GM19239 (cell line): ENCODE results near the gene EVC2.

Source experiments
- DNase-seq: peaks from one replicate; pipeline ENCODE4 v3.0.0; 2011; ENCODE audit warnings: low spot score; ENCODE audit not compliant: insufficient read length
- FAIRE-seq: peaks from 2 replicates; lab custom pipeline; 2011; peaks lifted over from hg19 to GRCh38; lab: Jason Lieb, UNC

EVC2 gene

DNA sequence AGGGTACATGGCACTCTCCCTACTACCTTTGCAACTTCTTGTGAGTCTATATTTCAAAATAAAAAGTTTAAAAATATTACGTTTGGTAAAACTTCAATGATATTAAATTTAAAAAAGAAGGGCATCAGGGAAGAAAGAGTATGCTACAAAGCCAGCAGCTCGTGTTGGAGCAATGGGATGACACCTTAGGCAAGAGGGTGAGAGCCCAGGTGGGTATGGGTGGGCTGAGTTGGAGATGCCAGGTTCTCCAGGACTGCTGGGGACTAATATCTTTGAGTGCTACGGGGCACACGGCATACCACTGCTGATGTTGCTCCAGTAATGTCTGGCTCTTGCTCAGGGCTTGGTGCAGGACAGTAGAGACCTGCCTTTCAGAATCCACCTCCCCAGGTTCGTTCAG is 132.4 kb downstream of the EVC2 start:
- FAIRE-seq: no peak
- DNase-seq: no peak

DNA sequence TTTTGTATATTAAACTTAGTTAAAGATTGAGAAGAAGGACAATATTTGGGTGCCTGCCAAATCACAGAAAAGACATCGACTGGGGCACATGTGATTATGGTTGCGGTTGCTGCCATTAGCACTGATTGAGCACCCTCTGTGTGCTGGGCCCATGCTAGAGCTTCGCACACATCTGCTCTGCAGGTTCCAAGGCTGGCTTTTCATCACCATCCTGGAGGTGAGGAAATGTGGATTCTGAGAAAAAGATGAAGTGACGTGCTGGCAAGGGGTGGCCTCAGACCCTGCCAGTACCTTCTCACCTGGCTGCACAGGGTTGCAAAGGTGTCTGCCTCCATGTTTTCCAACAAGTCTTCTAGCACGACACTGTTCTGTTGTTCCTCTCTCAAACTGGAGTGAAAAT is 134.0 kb downstream of the EVC2 start:
- DNase-seq: no peak
- FAIRE-seq: no peak

DNA sequence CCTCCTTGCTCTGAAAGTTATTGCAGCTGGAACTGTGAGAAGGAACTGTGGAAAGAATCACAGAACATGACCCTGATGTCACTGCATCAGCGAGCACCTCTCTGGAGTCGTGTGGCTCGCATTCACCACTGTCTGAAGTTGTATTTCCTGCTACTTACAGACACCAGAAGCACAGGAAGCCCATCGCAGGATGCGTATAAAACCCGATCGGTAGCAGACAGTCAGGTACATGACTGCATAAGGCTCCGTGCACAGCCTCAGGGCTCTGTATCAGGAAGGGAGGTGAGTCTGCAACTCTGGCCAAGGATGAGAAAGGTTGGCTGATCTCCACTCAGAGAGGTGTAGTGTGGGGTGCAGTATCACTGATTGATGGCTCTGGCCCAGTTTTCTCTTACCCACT is 134.4 kb downstream of the EVC2 start:
- DNase-seq: no peak
- FAIRE-seq: no peak

DNA sequence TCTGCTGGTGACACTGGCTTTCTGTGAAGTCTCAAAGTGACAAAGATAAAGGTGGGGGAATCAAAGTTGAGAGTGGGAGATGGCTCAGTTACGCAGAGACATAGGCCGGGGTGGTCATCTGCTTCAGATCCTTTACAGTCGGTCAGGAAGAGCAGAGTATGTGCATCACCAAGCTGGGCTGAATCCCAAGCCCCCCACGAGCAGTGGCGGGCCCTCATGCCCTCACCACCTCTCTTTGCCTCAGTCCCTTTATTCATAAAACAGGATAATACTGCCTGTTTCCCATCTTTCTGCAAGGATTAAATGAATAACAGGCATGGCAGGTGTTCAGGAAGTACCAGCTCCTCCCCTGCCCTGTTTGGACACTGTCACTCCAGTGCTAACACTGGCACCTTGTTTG is 135.6 kb downstream of the EVC2 start:
- no peak for FAIRE-seq
- DNase-seq: no peak

DNA sequence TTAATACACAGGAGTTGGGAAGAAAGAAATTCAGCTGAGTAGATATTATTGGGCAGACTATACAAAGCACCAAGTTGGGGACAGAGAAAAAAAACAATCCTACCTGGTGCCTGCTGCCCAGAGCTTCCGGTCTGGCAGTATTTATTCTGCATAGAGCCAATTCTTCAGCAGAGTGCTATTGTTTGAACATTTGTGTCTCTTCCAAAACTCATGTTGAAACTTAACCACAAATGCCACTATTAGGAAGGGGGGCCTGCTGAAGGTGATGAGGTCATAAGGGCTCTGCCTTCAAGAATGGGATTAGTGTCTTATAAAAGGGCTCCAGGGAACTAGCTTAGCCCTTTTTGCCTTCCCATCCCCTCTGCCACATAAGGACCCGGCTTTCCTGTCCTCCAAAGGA is 136.2 kb downstream of the EVC2 start:
- FAIRE-seq: no peak
- DNase-seq: no peak

DNA sequence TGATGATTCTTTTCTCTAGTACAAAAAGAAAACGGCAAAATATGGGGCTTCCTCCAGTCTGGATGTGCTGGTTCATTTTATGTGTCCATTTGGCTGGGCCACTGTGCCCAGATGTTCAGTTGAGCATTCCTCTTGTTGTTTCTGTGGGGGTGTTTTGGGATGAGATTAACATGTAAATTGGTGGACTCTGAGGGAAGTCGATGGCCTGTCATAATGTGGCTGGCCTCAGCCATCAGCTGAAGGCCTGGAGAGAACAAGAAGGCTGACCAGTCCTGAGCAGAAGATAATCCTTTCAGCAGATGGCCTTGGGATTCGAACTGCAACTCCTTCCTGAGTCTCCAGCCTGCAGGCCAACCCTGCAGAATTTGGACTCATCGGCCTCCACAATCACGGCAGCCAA is 136.7 kb downstream of the EVC2 start:
- FAIRE-seq: no peak

DNA sequence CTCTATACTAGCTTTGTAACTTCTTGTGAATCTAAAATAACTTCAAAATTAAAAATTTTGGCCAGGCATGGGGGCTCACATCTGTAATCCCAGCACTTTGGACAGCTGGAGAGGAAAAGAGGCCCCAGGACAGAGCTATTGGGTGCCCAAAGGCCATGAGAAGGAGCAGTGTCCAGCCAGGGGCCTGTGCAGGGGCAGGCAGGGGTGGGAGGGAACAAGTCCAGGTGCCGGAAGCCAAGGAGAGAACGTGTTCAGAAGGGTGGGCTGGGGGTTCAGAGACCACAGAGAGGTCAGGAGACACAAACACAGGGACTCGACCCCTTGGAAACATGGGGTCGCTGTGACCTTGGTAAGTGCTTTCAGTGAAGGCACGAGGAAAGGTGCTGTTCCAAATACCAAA is 138.9 kb downstream of the EVC2 start:
- DNase-seq: no peak
- no peak for FAIRE-seq

More for the DNA sequence above, 136.7 kb downstream of the EVC2 start:
- DNase-seq: no peak

DNA sequence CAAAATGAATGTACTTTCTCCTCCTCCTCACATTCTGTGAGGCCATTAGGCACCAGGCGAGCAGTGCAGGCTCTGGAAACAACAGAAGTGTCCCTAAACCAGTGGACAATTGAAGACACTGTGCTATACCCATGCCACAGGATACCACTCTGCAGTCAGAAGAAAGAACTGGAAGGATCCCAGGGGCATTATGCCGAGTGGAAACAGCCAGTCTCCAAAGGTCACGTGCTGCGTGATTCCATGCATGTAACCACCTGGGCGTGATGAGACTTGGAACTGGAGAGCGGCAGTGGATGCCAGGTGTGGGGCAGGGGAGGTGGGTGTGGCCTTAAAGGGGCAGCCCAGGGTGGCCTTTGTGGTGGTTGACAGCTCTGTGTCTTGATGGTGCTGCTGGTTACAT is 139.4 kb downstream of the EVC2 start:
- FAIRE-seq: no peak

DNA sequence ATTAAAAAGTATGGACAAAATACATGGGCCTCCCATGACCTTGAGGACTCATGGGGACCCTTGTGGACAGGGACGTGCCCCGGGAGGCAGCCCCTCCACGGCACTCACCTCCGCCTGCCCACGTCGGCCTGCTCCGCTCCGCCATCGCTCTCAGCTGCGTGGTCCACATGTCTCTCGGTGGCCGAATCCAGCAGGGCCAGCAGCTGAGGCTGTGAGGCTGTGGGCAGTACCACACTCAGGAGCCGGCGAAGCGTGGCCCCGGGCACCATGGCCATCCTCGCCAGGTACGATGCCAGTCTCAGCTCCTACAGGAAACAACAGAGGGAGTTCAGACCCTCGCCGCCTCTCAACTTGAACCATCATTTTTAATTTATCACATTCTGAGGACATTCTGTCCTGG is 140.0 kb downstream of the EVC2 start:
- FAIRE-seq (no peak), DNase-seq (no peak)

More for the DNA sequence above, 139.4 kb downstream of the EVC2 start:
- DNase-seq: no peak

DNA sequence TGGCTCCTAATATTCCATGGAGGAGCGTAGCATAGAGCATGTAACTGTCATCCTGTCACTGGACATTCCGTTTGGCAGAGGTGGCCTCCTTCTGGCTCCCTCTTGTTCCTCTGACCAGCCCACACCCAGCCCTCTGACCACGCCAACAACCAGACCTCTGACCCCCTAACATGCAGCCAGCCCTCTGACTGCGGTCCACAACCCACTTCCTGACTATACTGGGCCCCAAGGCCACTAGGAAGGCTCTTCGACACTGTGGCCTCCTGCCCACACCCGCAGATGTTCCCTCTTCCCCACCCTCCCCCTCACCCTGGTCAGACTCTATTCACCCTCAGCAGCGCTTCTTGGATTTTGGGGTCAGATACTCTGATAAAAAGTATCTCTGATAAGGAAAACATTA is 141.4 kb downstream of the EVC2 start:
- FAIRE-seq: no peak
- DNase-seq: no peak

DNA sequence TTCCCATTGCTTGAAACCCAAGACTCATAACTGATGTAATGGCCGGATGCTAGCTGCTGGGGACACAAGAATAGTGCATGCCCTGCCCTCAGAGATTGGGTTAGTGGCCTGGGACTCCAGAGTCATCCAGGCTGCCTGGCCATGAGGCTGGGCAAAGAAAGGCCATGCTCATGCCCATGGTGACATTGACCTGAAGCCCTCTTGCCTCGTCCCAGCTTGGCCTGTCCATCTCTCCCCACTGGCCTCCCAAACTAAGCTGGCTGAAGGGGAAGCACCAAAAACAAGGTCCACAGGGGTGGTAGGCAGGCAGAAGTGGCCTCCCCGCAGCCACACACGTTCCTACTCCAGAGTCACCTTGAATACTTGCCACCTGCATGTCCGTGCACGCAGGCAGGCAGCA is 141.8 kb downstream of the EVC2 start:
- no peak for DNase-seq
- no peak for FAIRE-seq

DNA sequence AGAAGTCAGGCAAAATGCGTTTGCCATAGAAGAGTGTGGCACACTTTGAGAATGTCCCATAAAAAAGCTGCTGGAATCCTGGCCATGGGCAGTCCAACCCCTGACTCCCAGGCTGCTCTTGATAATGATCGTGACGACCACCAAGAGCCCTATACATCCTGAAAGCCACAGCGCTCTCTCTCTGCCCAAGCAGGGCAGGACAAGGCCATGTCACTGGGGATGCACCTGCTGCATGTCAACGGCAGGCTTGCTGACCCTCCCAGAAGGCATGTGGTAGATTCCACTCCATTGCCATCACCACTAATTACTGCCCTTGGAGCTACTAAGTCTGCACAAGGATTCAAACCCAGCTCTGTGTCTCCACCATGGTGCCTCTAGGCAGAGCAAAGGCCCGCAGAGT is 144.5 kb downstream of the EVC2 start:
- FAIRE-seq (no peak), DNase-seq (no peak)

DNA sequence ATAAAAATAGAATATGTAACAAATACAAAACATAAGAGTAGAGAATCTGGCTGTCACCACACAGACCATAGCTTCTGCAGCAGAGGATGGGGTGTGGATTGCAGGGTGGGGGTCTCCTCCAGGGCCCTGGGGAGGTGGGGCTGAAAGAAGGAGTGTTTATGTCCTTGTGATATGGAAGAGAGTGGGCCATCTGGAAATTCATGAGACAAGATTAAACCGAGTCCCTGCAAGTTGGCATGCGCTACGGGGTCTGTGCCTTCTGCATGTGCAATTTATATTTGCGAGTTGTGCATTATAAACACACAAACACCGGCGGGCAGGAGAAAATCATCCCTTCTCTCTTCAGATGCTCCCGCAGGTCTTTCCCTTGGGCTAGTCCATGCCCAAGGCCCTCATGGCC is 145.9 kb downstream of the EVC2 start:
- no peak for FAIRE-seq
- no peak for DNase-seq

DNA sequence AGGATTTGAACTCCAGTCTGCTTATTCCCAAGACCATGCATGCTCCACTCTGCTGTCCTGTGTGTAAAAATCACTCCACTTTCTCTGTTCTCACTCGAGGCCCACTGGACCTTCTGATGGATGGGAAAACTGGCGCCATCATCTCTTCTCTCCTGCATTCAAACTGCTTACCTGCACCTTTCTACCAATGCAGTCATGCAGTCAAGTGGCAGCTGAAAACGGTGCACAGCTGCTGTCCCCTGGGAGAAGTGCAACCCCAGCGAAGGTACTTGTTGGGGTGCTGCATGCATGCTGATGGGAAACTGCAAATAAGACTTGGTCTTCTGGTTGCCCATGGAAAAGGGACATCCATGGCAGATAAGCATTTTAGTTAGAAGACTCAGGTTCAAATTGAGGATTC is 147.1 kb downstream of the EVC2 start:
- no peak for DNase-seq
- no peak for FAIRE-seq

DNA sequence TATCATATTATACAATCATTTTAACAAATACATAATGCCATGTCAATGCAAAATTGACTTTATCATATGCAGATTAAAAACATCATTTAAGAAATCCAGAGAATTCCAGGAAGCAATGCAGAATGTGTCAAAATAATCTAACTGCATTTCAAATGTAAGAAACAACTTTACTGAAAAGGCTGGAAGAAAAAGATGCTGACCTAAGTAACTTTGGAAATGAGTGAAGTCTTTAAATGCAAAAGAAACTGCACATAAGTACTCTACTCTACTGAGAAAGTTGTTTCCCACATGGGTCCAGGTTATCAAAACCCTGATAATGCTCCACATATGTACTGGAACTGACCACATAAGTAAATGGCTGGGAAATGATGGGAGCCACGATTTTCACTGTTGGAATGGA is 149.9 kb downstream of the EVC2 start:
- no peak for FAIRE-seq
- no peak for DNase-seq

DNA sequence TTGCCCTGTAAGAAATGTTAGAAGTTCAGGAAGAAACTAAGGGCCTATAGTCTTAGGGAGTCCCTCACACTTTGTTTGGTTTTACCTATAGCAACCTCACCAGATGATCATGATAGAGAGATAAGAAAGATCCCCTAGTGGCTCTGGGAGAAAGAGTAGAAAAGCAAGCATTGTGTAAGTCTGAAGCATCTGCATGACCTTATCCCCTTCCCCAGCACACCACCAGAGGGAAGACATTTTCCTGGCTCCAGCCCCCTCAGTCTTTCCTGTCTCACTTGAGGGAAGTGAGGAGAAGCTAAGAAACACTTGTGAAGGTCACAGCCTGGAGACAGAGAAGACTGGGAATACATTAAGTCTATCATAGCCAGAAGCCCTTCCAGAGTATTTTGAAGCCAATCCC is 154.0 kb downstream of the EVC2 start:
- no peak for DNase-seq
- FAIRE-seq: no peak

DNA sequence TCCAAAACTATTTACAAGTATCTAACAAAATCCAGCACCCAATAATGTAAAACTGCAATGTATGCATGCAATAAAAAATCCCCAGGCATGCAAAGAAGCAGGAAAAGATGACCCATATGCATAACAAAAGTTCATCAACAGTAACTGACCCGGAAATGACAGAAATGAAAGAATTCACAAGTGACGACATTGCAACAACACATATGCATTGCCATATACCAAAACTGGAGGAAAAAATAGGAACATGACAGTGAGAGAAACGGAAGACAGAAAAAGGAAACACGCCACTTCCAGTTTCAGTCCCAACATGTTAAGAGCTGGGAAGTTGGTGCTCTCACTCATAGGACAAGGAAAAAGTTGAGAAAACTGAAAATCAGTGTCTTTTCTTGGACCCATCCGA is 154.6 kb downstream of the EVC2 start:
- no peak for DNase-seq
- FAIRE-seq: no peak

DNA sequence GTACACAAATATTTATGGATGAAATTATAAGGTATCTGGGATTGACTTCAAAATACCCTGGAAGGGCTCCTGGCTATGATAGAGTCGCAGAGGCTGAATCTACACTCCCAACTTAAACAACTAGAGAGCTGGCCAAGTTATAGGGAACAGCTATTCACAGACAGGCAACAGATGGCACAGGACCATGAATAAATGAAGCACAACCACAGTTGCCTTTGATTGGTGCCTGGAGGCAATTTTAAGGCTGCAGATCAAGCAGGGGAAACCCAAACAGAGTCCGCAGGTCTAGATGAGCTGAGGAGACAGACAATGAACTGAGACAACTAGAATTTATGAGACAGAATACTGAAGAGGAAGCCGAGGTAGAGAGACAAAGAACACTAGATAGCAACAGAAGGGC is 155.9 kb downstream of the EVC2 start:
- no peak for FAIRE-seq

DNA sequence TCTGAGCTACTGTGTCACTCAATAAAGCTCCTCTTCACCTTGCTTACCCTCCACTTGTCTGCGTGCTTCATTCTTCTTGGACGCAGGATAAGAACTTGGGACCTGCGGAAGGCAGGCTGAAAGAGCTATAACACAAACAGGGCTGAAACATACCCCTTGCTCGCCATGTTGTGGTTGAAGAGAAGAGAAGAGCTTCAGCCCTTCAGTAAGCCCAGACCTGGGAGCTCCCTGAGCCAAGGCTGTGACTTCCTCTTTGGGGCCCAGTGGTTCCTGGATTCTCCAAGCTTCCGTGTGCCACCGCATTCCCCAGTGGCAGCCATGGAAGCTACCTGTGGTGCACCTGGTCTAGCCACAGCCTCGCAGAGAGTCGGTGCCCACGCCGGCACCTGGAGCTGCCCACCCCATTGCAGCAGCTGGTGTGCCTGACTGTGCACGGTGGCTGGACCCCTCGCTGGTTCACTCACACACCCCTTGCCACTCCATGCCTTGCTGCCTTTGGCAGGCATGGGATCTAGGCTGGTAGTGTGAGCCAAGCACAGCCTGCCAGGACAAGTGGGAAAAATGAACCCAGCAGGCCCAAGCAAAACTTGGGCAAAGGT is 160.6 kb downstream of the EVC2 start:
- FAIRE-seq (no peak), DNase-seq (no peak)

More for the DNA sequence above, 155.9 kb downstream of the EVC2 start:
- DNase-seq: no peak

DNA sequence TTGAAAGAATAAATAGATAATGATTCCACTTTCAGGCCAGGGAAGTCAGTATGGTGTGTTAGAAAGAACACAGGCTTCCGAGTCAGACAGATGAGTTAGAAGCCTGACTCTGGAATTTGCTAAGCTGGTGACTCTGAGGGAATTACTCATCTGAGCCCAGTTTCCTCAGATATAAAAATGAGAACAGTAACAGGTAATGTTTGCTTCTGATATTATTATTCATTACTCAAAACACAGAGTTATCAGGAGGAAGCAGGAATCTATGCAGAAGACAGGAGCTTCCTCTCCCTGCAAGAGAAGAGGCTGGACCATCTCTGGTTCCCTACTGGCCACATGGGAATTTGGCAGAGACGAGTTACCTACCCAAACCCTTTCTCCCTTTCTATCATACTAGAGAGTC is 163.1 kb downstream of the EVC2 start:
- FAIRE-seq (no peak), DNase-seq (no peak)

DNA sequence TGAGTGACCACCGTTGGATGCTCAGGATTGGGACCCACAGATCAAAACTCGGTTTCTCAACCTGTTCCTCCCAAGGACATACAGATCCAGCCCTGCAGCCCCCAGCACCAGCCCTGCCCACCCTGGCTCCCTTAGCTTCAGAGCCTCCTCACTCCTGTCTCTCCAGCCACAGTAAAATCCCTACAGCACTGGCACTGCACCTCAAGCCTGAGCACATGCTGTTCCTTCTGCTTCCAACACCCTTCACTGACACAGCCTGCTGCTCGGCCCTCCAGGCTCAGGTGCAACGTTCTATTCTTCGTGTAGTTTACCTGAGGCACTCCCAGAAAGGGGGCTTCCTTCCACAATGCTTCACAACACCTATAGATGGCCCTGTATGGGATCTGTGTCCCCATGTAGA is 163.6 kb downstream of the EVC2 start:
- DNase-seq (no peak), FAIRE-seq (no peak)

DNA sequence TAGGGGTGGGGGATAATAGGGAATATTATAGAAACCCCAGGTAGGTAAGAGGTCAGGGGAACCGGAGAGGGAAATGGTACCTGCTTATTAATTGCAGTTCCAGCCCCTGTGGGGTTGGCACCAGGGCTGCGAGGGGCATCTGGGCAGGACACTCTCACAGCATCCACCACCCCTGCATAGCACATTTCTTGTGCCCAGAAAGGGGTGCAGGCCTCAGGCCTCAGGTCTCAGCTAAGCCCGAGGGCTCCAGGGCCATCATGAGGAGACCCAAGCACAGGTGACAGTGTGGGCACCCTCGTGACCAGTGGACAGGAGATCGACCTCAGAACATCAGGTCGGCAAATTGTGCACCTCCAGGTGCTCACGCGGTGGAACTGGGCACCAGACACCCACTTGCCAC is 164.7 kb downstream of the EVC2 start:
- no peak for FAIRE-seq
- no peak for DNase-seq

DNA sequence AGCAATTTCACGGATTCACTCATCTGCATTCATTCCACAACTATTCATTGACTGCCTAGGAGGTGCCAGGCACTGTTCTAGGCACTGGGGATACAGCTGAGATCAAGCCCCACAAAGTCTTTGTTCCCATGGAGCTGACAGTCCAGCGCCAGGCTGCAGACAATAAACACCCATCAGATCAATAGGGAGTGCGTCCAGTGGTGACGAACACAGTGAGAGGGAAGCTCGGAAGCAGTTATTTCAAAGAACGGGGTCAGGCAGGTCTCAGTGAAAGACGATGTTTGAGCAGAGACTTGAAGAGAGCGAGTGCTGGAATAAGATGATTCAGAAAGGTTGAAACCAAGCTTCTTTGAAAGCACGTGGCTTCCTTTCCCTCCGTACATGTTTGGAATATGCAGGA is 167.2 kb downstream of the EVC2 start:
- FAIRE-seq: no peak

More for the DNA sequence above, 167.2 kb downstream of the EVC2 start:
- DNase-seq: no peak
